Cardiac septum (tissue), 1 donor: ENCODE measurements around the gene COL4A1. TPM values are rescaled to one million over a fixed set of nuclear protein-coding genes. Genes with fewer than 3 reads are reported as not detected.

ENCODE experiments used
- DNase-seq: peaks from one replicate; pipeline ENCODE4 v3.0.0-alpha.2; 2020; ENCODE audit warnings: low spot score
- intact Hi-C: fragments of 100-400 bp; cut with DNase I; formaldehyde crosslinking; loops from one replicate; pipeline ENCODE4 v1.14.0; 2022
- total RNA-seq: library from RNA; stranded (reverse); fragmentation: NEBNext Ultra II Directional; extraction: Animal tissue kit (Norgen Biotek cat#: 25700); gene quantifications from one replicate; pipeline ENCODE4 v1.2.1, GENCODE V29; 2021
- donor health status: DM: no; HTN: no; CAD: no.

The COL4A1 gene
- total RNA-seq, 1 donor from 2014 or later: 196 TPM

DNA sequence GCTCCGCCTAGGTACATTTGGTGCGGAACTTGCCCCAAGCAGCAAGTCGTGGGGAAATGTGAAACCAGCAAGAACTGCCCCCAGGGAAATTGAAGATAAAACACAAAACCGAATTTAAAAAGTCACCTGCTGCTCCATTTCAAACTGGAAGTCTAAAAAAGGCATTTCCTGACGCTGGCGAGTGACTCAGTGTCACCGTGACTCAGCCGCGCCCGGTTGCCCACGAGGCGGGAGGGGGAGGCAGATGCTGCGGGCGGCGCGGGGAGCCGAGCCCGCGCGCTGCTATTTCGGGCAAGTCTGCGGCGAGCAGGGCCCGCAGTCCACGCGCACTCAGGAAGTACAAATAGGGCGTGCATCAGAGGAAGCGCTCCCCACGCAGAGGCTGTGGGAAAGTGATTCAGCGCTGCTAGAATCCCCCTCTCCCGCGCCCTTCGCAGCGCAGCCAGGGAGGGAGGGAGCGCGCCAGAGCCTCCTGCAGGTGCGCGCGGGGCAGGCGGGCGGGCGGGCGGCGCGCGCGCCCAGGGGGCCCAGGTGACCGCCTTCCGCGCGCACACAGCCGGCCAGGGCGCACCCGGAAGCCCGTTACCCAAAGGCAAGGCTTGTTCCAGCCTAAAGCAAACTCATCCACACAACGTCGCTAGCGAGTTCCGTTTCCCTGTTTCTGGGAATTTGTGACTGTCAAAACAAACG, 168.8 kb downstream of the COL4A1 start:
- intact Hi-C loops: loop anchor here (5.0 to 10.0 kb wide), 3 partner anchors 351 to 1176 kb away; partner anchors contain the start of gene IRS2
- peak; percentile 91 for DNase-seq

DNA sequence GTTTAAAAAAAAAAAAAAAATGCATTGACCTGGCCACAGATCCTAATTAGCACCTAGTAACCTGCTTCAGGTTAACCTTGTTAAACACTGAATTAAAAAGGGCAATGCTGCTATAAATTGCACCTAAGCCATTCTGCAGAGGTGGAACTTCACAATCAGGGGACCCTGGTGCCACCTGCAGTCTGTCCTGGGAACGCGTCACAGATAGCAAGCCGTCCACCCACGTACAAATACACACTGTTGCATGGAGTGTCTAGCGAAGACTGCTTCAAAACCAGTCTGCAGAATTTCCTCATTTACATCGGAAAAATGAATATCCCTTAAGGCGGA, 169.3 kb downstream of the COL4A1 start:
- no peak for DNase-seq
- intact Hi-C loops: loop anchor here (5.0 to 10.0 kb wide), 3 partner anchors 350 to 1175 kb away; partner anchors contain the start of gene IRS2

DNA sequence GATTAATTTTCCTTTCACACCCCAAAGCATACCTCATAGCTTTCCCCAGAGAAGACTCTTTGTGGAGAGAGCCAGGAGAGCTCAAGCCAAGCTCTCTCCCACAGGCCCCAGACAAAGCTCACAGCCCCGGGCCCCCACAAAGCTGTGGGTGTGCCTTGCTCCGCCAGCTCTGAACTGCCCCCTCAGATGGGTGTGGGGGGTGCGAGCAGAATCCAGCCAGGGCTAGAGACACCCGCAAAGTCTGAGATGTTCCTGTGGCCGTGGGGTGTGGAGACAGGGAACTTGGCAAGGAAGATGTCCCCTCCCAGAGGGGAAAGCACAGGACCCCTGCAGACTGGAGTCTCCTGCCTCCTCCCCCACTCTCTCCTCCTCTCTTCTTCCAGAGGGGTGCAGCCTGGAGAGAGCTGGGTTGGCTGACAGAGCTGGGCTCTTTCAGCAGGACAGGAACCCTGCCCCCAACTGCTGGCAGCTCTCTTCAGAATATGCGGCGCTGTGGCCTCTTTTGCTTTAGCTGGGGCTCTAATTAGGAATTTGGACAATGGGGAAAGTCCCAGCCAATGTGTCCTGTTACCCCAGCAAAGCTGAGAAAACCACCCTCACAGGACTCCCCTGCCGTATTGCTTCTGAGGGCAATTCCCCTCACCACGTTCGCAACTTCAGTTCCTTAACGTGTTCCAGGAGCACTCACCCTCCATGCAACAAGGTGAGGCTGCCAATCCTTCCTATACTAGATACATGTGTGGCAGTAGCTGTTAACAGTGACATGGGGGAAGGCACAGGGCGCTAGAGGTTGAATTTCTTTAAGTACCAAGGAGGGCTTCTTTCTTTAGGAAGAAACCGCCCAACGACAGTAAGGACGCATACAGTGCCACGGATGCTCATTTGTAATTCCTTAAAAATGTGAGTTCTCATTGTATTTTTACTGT, 170.0 kb downstream of the COL4A1 start:
- intact Hi-C loops: loop anchor here (5.0 to 10.0 kb wide), 3 partner anchors 350 to 1175 kb away; partner anchors contain the start of gene IRS2
- DNase-seq: no peak

DNA sequence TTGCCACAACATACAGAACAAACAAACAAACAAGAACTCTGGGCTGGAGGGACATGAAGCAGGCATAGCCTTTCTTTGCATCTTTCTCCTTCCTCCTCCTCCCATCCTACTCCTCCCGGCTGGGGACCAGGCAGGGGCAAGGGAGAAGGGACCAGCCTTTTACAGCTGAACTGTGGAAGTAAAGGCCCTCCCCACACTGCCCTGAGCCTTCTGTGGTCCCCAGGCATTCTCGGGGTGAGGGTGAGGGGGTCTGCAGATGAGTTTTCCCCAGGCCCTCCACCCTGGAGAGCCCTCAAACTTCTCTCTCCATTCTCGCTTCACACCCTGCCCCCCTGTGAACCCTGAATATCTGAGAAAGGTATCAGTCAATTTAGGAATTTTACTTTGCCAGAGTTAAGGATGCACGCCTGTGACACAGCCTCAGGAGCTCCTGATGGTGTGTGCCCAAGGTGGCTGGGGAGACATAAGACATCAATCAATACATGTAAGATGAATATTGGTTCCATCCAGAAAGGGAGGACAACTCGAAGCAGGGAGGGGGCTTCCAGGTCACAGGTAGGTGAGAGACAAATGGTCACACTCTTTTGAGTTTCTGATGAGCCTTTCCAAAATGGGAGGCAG, 170.9 kb downstream of the COL4A1 start:
- intact Hi-C loops: loop anchor here (5.0 to 10.0 kb wide), 3 partner anchors 349 to 1174 kb away; partner anchors contain the start of gene IRS2

DNA sequence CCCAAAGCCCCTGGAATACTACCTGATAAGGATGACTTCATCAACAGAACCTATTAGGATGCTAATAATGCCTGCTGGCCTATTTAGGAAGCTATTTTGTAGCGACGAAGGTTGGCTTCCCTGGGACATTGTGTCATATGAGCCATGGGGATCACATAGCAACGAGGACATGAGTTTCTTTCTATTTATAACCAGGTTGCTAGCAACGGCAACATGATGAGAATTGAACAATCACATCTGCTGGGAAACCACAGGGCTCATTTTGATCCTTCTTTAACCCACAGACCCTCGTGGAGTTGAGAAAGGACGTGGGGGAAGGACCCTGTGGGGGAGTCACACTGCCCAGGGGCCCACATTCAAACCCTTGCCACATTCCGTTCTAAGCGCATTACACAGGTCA, 172.2 kb downstream of the COL4A1 start:
- intact Hi-C loops: loop anchor here (5.0 to 10.0 kb wide), 3 partner anchors 348 to 1172 kb away; partner anchors contain the start of gene IRS2

More for the DNA sequence above, 170.9 kb downstream of the COL4A1 start:
- no peak for DNase-seq

DNA sequence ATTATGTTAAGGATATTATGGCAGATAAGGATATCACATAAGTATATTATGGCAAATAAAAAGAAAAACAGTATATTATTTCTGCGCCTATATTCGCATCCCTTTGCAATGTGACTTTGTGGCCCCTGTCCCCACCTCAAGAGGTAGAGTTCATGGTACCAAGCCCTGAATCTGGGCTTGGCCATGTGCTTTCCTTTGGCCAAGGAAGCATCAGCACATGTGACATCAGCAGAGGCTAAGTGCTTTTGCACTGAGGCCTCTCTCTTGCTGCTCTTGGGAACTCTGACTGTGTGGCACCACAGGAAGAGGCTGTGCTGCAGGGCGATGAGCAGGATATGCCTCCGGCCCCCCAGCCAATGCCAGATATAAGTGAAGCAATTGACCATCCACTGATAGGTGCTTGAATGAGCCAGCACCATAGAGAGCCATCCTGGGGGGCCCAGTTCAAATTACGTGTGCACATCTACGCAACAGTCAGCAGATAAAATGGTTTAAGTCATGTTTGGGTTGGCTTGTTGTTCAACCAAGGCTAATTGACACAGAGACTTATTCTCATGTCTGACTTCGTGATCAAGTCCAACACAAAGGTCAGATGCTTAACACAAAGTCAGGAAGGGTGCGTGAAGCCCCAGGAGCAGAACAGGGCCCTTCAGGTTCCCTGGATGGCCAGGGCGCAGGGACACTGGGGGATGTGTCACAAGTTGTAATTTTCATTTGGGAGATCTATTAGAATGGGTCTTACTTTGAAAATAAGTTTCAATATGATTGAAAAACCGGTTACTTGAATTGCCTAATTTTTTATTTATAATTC, 173.3 kb downstream of the COL4A1 start:
- DNase-seq: no peak
- intact Hi-C loops: loop anchor here (10.0 kb wide), 1 partner anchor 879 kb away; no protein-coding TSS in a partner anchor

More for the DNA sequence above, 172.2 kb downstream of the COL4A1 start:
- DNase-seq: no peak

DNA sequence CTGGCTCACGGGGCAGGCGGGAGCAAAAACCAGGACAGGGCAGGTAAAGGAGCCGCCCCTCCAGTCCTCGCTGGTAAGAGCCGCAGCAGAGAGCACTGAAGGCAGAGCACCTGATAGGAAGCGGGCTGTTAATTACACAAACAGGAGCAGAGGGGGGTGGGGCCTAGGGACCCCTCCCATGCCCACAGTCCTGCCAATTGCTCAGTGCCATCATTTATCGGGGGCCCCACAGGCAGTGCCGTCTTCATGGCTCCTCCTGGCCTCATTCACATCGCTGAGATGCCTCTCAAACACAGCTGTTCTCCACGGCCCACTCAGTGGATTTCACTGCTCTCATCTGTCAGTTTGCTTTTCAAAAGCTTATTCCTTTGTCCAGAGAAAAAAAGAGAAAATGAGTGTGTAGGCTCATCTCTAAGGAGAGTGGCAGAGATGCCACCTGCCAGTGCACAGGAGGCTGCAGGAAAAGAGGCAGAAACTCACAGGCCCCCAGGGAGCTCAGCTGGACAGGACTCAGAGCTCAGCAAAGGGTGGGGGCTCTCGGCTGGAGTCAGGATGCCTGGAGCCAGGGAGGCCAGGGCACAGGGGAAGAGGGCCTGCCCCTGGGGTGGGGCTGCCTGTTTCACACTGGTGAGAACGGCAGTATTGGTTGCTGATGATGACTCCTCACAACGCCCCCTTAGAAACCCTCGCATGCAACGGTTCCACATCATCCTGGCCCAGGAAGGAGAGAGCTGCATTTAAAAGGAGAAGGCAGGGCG, 174.6 kb downstream of the COL4A1 start:
- no peak for DNase-seq
- intact Hi-C loops: loop anchor here (10.0 kb wide), 1 partner anchor 878 kb away; no protein-coding TSS in a partner anchor

DNA sequence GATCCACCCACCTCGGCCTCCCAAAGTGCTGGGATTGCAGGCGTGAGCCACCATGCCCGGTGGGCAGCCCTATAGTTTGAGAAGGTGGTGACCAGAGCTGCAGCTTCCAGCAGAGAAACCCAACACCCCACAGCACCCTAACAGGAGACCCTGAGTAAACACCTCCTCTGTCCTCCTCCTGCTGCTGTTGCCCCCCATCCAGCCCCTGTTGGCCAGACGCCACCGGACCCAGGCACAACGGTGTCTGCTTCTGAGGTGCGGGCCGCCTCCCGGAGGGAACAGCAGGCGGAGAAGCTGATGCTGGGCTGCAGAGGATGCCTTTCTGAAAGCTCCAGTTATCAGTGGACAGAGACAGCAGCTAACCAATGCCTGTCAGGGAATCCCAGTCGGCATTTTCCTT, 175.5 kb downstream of the COL4A1 start:
- intact Hi-C loops: loop anchor here (10.0 kb wide), 1 partner anchor 877 kb away; no protein-coding TSS in a partner anchor
- DNase-seq: no peak

DNA sequence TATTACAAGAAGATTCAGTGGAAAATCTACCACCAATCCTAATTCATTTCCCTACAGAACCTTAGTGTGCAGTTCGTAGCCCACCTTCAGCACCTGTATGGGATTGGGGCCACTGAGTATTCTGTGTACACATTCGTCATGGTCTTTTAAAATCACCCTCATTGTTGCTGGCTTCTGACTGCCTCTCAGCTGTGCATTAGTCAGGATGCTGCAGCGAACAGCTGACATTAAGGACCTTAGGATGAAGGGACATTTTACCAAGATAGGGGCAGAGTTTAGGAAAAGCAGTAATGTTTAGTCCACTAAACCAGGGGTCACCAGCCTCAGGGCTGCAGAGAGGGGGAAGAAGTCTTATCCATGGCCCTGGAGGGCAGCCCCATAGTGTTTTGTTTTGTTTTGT, 176.5 kb downstream of the COL4A1 start:
- intact Hi-C loops: loop anchor here (10.0 kb wide), 1 partner anchor 876 kb away; no protein-coding TSS in a partner anchor
- DNase-seq: no peak

GRCh38 chr13:110129539-110130186, 177.3 kb downstream of the COL4A1 start:
- intact Hi-C loops: loop anchor here (10.0 kb wide), 1 partner anchor 875 kb away; no protein-coding TSS in a partner anchor
- DNase-seq: no peak

- no peak for DNase-seq
- intact Hi-C loops: no loop called here
These were observed 177.9 kb downstream of the COL4A1 start for GRCh38 chr13:110129076-110129475.

DNA sequence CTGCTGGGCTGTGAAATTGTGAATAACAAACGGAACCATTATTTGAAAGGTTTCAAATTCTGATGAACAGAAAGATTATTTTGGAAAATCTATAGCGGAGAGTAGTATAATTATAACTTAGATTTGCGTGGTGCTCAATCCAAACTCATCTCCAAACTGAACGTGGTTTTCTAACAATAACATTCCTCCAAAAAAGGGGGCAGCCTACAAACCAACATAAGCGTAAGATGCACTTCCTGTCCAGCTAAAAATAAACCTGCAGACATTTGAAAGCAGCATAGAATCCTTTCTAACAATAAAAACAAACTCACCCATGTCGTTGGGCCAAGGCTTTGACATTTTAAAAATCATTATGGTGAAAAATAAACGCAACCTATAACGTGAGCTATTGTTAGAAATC, 178.4 kb downstream of the COL4A1 start:
- no peak for DNase-seq
- intact Hi-C loops: no loop called here

- intact Hi-C loops: no loop called here
- no peak for DNase-seq
These were observed 178.9 kb downstream of the COL4A1 start for GRCh38 chr13:110127986-110128511.

GRCh38 chr13:110126391-110126961, 180.5 kb downstream of the COL4A1 start:
- DNase-seq: peak; percentile 85
- intact Hi-C loops: no loop called here

DNA sequence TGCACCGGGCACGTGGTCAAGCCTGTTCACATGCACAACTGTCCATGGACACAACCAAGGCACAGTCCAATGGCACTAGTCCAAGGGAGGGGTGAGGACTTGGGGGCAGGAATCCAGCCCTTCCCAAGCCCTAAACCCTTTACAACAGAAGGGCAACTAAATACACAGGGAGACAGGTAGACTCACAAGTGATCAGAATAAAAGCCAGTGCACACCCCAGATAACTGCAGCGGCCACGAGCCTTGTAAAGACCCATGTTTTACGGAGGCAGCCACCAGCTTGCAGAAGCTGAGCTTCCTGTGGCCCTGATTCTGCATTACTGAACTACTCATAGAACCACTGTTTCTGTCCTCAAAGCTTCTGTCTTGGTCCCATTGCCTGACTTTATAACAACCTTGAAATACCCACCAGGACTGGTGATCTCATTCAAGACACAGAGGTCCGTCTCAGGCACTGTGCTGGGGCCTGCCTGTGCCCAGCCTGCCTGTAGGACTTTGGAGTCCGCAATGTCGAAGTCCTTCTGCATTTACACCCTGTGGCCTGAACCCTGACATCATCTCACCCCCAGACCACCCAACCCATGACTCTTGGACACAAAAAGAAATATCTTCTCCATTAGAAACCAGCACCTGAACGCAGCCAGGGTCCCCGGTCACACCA, 181.2 kb downstream of the COL4A1 start:
- intact Hi-C loops: no loop called here
- no peak for DNase-seq

DNA sequence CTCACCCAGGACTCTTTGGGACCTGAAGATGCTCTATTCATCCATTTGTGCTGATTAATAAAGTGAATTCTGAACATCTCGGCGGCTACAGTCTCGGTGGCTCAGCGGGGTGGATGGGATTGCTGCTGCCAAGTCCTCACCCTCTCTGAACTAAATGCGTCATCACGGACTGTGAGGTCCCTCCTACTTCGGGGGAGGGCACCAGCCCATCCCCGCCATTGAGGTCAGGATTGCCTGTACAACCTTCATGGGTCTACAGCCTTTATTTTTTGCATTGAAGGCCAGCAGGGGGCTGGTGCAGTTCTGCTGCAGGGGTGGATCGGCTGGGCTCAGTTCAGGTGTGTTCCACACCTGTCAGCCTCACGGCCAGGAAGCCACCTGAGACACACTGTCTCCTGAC, 181.8 kb downstream of the COL4A1 start:
- intact Hi-C loops: no loop called here
- no peak for DNase-seq
